Suprapubic skin (tissue), 4 donors: Measurements from ENCODE around the gene HMGN1. TPM values are rescaled to one million over a fixed set of nuclear protein-coding genes. Genes with fewer than 3 reads are reported as not detected.

Source experiments
- DNase-seq, 2 donors: peaks; one replicate each; pipeline ENCODE4 v3.0.0-alpha.2; 2019; ENCODE audit warnings: low spot score in 2 of 2
- H3K27ac ChIP-seq: fragments of 200-600 bp; sonication (generic); one replicate; pipeline ENCODE4 v1.5.1; 2019
- H3K27me3 ChIP-seq: fragments of 200-600 bp; sonication (generic); one replicate; pipeline ENCODE4 v1.5.1; 2019
- H3K36me3 ChIP-seq: fragments of 200-600 bp; sonication (generic); one replicate; pipeline ENCODE4 v1.5.1; 2019
- H3K4me1 ChIP-seq: fragments of 200-600 bp; sonication (generic); one replicate; pipeline ENCODE4 v1.5.1; 2019
- H3K4me3 ChIP-seq: fragments of 200-600 bp; sonication (generic); one replicate; pipeline ENCODE4 v1.5.1; 2019; ENCODE audit warnings: mild to moderate bottlenecking
- H3K9me3 ChIP-seq: fragments of 200-600 bp; sonication (generic); one replicate; pipeline ENCODE4 v1.5.1; 2019
- EP300 ChIP-seq: sonication (generic); formaldehyde crosslinking; IDR thresholded peaks from one replicate; pipeline ENCODE4 v1.6.1; 2017; ENCODE audit warnings: antibody characterized with exemption
- POLR2A ChIP-seq, 2 donors: fragments of 450-650 bp; IDR thresholded peaks; one replicate each; pipeline ENCODE4 v1.6.1; 2017; ENCODE audit warnings: antibody characterized with exemption in 2 of 2, mild to moderate bottlenecking in 2 of 2, moderate library complexity in 2 of 2
- POLR2AphosphoS5 ChIP-seq, 3 donors: sonication (generic); formaldehyde crosslinking; IDR thresholded peaks; one replicate each; pipeline ENCODE4 v1.6.1; 2017; ENCODE audit warnings: antibody characterized with exemption in 3 of 3
- WGBS: methylation state at CpG from one replicate; pipeline ENCODE4 v1.1.5; 2018; 5-methylcytosine and 5-hydroxymethylcytosine counted together
- total RNA-seq, 4 donors: library from RNA; depleted of rRNA; stranded (reverse); fragments of >200 nt; gene quantifications; one replicate each; pipeline ENCODE4 v1.1.0, GENCODE V29; 2016
- TF ChIP-seq, protein P1 (sequence below), 2 donors: fragments of 200-600 bp in 1 of 2; fragments of 450-650 bp in 1 of 2; sonication (generic) in 1 of 2; IDR thresholded peaks; one replicate each; pipeline ENCODE4 v1.5.1; 2016 to 2019; ENCODE audit warnings: antibody characterized with exemption in 2 of 2, mild to moderate bottlenecking in 1 of 2, moderate library complexity in 1 of 2

The HMGN1 gene
- total RNA-seq, 4 donors from 2014 or later: 63.1 to 130 (median 101) TPM

DNA sequence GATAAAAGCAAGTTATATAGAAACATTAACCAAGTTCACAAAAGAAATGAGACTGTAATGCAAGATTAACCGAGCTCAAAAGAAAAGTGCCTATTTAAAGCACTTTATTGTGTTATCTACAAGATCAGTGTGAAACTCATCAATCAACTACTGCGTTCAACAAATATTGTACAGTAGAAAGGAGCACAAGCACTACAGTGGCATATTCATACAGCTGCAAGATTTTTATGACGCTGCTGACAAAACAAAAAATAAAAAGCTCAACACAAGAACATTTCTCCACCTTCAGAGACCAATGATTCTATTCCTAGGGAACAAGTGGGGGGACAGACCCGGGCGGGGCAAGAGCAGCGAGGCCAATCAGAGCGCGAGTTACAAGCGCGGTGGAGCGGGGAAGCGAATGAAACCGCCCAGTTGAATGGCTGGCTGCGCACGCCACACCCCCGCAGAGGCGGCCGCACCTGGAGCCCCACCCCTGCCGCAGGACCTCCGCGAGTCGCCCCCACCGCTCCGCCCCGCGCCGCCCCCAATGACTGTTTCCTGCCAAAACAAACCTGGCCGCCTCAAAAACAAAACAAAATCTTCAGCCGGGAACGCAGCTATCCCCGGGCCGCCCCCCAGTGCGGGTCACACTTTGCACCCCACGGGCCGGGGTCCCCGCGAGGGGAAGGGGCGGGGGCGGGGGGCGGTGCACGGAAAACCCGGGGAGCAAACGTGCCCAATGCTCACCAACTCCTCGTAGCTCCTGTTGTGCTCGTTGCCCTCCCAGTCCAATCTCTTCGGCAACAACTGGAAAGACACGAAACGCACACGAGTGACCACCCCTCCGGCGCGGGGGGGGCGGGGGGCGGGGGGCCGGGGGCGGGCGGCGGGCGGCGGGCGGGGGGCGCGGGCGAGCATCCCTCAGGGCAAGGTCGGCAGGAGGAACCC is 36.5 kb downstream of the HMGN1 start:
- peak; percentile 95 to 97 for DNase-seq
- TF ChIP-seq EP300: no peak
- TF ChIP-seq POLR2A (IDR thresholded peaks at IDR 0.05): no peak
- TF ChIP-seq, protein P1, sequence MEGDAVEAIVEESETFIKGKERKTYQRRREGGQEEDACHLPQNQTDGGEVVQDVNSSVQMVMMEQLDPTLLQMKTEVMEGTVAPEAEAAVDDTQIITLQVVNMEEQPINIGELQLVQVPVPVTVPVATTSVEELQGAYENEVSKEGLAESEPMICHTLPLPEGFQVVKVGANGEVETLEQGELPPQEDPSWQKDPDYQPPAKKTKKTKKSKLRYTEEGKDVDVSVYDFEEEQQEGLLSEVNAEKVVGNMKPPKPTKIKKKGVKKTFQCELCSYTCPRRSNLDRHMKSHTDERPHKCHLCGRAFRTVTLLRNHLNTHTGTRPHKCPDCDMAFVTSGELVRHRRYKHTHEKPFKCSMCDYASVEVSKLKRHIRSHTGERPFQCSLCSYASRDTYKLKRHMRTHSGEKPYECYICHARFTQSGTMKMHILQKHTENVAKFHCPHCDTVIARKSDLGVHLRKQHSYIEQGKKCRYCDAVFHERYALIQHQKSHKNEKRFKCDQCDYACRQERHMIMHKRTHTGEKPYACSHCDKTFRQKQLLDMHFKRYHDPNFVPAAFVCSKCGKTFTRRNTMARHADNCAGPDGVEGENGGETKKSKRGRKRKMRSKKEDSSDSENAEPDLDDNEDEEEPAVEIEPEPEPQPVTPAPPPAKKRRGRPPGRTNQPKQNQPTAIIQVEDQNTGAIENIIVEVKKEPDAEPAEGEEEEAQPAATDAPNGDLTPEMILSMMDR (IDR thresholded peaks at IDR 0.05): no peak
- TF ChIP-seq POLR2AphosphoS5 (IDR thresholded peaks at IDR 0.05): no peak
- no peaks in the 10 kb centered on the region for H3K9me3 ChIP-seq
- peaks cover 17% of the 10 kb centered on the region for H3K36me3 ChIP-seq
- H3K27ac ChIP-seq: peak overlapping the region; percentile 89
- 3% methylated on average over 18 of the region's 65 CpGs for WGBS
- peaks cover 23% of the 10 kb centered on the region for H3K4me1 ChIP-seq
- H3K27me3 ChIP-seq: no peaks in the 10 kb centered on the region
- H3K4me3 ChIP-seq: peak overlapping the region; percentile 66

DNA sequence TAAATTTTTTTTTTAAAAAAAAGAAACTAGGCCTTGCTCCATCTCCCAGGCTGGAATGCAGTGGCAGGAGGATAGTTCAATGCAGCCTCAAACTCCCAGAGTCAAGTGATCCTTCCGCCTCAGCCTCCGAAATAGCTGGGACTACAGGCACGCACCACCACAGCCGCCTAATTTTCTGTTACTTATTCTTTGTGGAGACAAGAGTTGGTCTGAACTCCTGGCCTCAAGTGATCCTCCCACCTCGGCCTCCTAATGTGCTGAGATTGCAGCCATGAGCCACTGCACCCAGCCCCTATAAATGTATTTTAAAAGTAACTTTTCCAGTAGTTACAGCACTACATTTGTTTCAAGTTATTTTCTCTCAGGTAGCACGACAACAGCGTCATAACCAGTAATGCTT is 37.7 kb downstream of the HMGN1 start:
- Histone ChIP-seq H3K4me3 (no peak overlapping the region), H3K4me1 (peaks cover 23% of the 10 kb centered on the region), H3K9me3 (no peaks in the 10 kb centered on the region), H3K36me3 (peaks cover 17% of the 10 kb centered on the region), H3K27me3 (no peaks in the 10 kb centered on the region), H3K27ac (no peak overlapping the region)
- WGBS: 90% methylated on average over 7 of the region's 7 CpGs
- DNase-seq: no peak
- TF ChIP-seq, protein P1 (IDR thresholded peaks at IDR 0.05): no peak
- no peak for TF ChIP-seq POLR2A (IDR thresholded peaks at IDR 0.05)

DNA sequence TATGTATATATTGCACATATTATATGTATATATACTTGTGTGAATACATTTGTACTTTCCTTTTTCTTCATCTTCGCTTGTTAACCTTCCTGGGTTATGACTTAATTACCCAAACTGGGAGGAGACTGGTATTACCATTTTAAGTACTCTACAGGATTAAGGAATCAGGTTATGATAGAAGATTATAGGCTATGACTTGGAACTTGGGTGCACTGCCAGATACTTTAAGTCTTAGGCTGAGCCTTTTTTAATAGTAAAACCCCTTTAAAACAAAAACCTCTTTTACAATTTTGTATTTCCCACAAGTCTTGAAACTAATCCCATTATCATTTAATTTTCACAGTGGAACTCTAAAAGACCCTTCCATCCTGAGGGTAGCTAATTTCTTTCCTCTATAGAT is 41.4 kb downstream of the HMGN1 start:
- peaks cover 13% of the 10 kb centered on the region for H3K4me1 ChIP-seq
- H3K9me3 ChIP-seq: no peaks in the 10 kb centered on the region
- H3K36me3 ChIP-seq: peaks cover 35% of the 10 kb centered on the region
- TF ChIP-seq POLR2A (IDR thresholded peaks at IDR 0.05): no peak
- TF ChIP-seq, protein P1 (IDR thresholded peaks at IDR 0.05): no peak
- no peak for TF ChIP-seq EP300
- TF ChIP-seq POLR2AphosphoS5 (IDR thresholded peaks at IDR 0.05): no peak
- no peak overlapping the region for H3K4me3 ChIP-seq
- H3K27ac ChIP-seq: no peak overlapping the region
- no peaks in the 10 kb centered on the region for H3K27me3 ChIP-seq
- DNase-seq: no peak
- 73% methylated on average over 1 of the region's 1 CpG for WGBS

DNA sequence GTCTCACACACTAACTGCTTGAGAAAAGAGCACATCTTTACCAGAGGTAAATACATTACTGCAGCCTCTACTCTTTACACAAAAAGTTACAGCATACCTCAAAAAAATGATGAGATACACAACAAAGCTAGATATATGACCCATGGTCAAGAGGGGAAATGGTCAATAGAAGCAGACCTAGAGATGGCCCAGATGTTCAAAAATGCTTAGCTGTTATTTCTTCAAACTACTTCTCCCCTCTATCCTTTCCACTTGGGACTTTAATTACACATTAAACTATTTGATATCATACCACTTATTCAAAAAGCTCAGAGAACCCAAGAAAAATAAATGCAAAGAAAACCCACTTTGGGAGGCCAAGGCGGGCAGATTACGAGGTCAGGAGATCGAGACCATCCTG is 48.3 kb downstream of the HMGN1 start:
- Histone ChIP-seq H3K4me3 (no peak overlapping the region), H3K36me3 (peaks cover 56% of the 10 kb centered on the region), H3K9me3 (no peaks in the 10 kb centered on the region), H3K27ac (no peak overlapping the region), H3K4me1 (no peaks in the 10 kb centered on the region), H3K27me3 (no peaks in the 10 kb centered on the region)
- 98% methylated on average over 3 of the region's 3 CpGs for WGBS
- no peak for DNase-seq
- TF ChIP-seq, protein P1 (IDR thresholded peaks at IDR 0.05): no peak
- TF ChIP-seq EP300 (no peak), POLR2A (IDR thresholded peaks at IDR 0.05) (no peak), POLR2AphosphoS5 (IDR thresholded peaks at IDR 0.05) (no peak)

DNA sequence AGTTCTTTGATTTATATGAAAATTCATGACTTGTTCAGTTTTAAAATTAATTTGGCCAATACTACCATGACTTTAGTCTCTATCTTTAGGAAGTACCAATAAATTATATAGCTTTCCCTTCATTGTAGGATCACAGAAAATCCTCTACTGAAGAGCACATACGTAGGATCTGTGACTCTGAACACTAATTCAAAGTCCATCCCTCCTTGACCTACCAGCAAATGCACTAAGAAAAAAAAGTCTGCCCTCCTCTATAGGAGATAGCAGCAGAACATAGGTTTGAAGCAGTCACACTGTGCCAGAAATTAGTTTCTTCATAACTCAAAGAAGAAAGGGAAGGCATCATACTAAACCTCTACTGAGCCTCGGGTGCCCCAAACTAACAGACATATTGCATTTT is 52.0 kb downstream of the HMGN1 start:
- TF ChIP-seq, protein P1 (IDR thresholded peaks at IDR 0.05): no peak
- TF ChIP-seq POLR2A (IDR thresholded peaks at IDR 0.05): no peak
- TF ChIP-seq EP300: no peak
- TF ChIP-seq POLR2AphosphoS5 (IDR thresholded peaks at IDR 0.05): no peak
- Histone ChIP-seq H3K4me1 (no peaks in the 10 kb centered on the region), H3K27me3 (no peaks in the 10 kb centered on the region), H3K4me3 (no peak overlapping the region), H3K27ac (no peak overlapping the region), H3K36me3 (peaks cover 70% of the 10 kb centered on the region), H3K9me3 (no peaks in the 10 kb centered on the region)
- no peak for DNase-seq
- 88% methylated on average over 2 of the region's 2 CpGs for WGBS
